SK-N-MC (cell line): Measurements from ENCODE around the gene KLHL7.

ENCODE experiments used
- EZH2 ChIP-seq: fragments of 200-600 bp; sonication (generic); IDR thresholded peaks from one replicate; pipeline ENCODE4 v1.6.1; 2017; ENCODE audit warnings: antibody characterized with exemption
- FOXP2 ChIP-seq: optimal IDR thresholded peaks from 2 replicates; pipeline ENCODE3; 2011; ENCODE audit warnings: mild to moderate bottlenecking, moderate library complexity; ENCODE audit not compliant: insufficient read depth; ENCODE audit errors: extremely low read length, control extremely low read depth
- POLR2AphosphoS5 ChIP-seq: IDR thresholded peaks from 2 replicates; pipeline ENCODE4 v1.6.1; 2012; ENCODE audit warnings: mild to moderate bottlenecking, low read depth, low read length, borderline replicate concordance

DNA sequence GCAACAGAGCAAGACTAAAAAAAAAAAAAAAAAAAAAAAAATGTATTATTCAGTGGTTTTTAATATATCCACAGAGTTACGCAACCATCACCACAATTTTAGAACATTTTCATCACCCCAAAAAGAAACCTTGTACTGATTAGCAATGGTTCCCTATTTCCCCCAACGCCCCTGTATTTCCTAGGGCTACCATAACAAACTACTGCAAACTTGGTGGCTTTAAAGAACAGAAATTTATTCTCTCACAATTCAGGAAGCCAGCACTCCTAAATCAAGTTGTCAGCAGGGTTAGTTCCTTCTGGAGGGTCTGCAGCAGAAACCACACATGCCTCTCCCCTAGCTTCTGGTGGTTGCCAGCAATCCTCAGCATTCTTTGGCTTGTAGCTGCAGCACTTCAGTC is 70.4 kb downstream of the KLHL7 start:
- TF ChIP-seq EZH2 (no peak), POLR2AphosphoS5 (no peak), FOXP2 (no peak)
